Sigmoid colon (tissue), 4 donors: ENCODE results near the gene JHY.

Experiments used
- CTCF ChIP-seq, 4 experiments: fragments of 450-650 bp in 3 of 4; fragments of 200-600 bp in 1 of 4; IDR thresholded peaks; one replicate each; pipeline ENCODE4 v1.5.1; 2016 to 2019; ENCODE audit warnings: antibody characterized with exemption in 4 of 4, mild to moderate bottlenecking in 3 of 4, moderate library complexity in 2 of 4
- EP300 ChIP-seq, 4 donors: sonication (generic); formaldehyde crosslinking; IDR thresholded peaks; one replicate each; pipeline ENCODE4 v1.6.1; 2017; ENCODE audit warnings: antibody characterized with exemption in 4 of 4
- POLR2A ChIP-seq, 2 donors: fragments of 450-650 bp; IDR thresholded peaks; one replicate each; pipeline ENCODE4 v1.6.1; 2016; ENCODE audit warnings: antibody characterized with exemption in 2 of 2, mild to moderate bottlenecking in 2 of 2, moderate library complexity in 2 of 2
- POLR2AphosphoS5 ChIP-seq, 4 donors: sonication (generic); formaldehyde crosslinking; IDR thresholded peaks; one replicate each; pipeline ENCODE4 v1.6.1; 2017; ENCODE audit warnings: antibody characterized with exemption in 4 of 4

GRCh38 chr11:122861631-122862030 lies 20.9 kb upstream of the JHY start:
- TF ChIP-seq CTCF (IDR thresholded peaks at IDR 0.05) (no peak), POLR2A (IDR thresholded peaks at IDR 0.05) (no peak), POLR2AphosphoS5 (IDR thresholded peaks at IDR 0.05) (no peak), EP300 (IDR thresholded peaks at IDR 0.05) (no peak)
